HG02885 (cell line): ENCODE data around the gene TMC4.

Experiments used
- ATAC-seq: cut with Tn5 transposase; IDR thresholded peaks from one replicate; pipeline ENCODE4 v1.9.1; 2021; ENCODE audit warnings: mild to moderate bottlenecking; ENCODE audit not compliant: unreplicated experiment, poor library complexity

Gene TMC4

GRCh38 chr19:54156953-54157352, 16.0 kb downstream of the TMC4 start:
- ATAC-seq: no peak

- no peak for ATAC-seq
These were observed 16.5 kb downstream of the TMC4 start for GRCh38 chr19:54156490-54156889.

DNA sequence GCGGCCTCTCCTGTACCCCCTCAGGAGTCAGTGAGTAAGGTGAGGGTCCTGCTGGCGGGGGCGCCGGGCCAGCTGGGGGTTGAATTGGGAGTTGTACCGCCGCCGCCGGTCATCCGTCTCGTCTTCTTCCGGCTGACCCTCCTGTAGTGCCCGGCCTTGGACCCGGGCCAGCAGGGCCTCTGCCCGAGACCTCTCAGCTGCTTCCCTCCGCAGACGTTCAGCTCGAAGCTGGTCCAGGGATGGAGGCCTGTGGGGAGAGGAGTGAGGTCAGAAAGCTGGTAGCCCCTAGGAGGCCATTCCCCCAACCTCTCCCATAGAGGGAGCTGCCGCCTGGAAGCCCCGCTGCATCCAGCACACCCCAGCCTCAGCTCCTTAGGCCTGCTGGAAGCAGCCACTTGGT, 17.3 kb downstream of the TMC4 start:
- no peak for ATAC-seq

DNA sequence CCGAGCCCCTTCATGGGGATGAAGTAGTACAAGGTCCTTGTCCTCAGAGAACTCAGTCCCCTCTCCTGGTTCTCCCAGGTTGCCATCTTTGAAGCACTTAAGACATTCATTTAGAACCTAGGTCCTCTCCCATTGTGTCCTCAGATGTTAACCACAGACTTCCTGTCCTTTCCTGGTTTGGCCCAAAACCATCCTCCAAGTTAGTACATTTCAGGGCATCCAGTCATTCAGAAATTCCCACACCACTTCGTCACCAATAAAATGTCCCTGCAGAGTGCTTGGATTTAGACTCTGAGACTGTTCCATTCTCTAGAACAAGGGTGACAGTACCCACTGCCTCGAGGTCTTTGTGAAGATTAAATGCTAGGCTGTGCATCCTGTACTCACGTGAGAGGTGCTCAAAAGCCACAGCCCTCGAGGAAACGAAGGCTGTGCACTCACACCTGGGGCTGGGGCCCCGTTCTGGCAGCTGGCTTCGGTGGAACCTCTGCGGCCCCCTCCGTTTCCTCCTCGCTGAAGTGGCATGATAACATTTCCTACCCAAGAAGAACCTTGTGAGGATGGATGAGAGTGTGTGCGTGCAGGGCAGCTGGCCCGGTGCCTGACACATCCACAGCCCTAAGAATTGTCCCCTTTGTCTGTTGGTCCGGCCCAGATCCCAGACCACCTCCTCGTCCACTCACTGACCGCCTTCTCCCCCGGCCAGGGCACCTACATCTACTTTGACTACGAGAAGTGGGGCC, 18.2 kb downstream of the TMC4 start:
- no peak for ATAC-seq

GRCh38 chr19:54153731-54154326, 19.1 kb downstream of the TMC4 start:
- ATAC-seq: no peak

DNA sequence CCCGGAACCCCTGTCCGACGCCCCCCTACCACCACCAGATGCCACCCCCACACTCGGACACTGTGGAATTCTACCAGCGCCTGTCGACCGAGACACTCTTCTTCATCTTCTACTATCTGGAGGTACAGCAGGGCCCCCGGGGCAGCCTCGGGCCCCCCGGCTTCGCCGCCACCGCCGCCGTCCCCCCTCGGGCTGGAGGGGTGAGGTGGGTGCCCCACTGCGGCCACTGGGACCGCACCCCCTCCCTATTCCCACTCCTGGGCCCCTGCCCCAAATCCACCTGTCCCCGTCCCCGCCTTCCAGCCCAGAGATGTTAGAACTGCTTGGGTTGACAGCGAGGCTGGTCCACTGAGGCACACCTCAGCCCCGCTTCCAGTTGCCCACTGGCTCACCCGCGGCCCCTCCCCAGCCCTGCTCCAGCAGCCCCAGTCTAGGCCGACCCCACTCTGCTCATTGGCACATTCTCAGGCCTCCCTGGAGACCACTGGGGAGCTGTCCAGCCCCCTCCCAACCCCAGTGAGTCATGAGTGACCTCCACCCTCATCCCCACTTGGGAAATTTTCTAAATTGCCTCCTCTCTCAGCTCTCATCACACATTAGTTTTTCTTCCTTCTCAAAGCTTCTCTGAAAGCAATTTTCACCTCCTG, 20.0 kb downstream of the TMC4 start:
- no peak for ATAC-seq

GRCh38 chr19:54152267-54152666, 20.7 kb downstream of the TMC4 start:
- ATAC-seq: no peak

DNA sequence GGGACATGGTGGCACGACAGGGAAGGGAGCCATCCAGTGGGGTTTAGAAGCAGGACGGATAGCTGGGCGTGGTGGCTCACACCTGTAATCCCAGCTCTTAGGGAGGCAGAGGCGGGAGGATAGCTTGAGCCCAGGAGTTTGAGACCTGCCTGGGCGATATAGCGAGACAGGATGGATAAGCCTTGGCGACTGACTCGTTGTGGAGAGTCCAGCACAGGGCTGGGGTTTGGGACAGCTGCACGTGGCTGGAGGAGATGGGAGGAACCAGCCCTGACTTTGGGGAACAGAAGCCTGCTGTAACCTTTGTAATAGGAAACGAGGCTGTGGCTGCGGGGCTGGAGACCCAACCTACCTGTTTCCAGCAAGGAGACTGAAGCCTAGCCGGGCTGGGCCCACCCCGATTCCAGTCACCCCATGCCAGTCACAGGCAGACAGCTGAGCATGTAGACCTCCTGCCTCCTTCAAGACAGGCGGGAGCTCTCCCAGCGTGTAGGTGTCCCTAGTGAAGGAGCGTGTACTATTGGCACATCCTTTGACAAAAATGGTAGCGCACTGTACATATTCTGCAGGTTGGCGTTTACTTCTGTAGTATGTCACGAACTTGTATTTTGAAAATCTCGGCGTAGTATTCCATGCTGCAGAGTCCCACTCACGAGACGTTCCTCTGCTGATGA, 21.5 kb downstream of the TMC4 start:
- no peak for ATAC-seq

DNA sequence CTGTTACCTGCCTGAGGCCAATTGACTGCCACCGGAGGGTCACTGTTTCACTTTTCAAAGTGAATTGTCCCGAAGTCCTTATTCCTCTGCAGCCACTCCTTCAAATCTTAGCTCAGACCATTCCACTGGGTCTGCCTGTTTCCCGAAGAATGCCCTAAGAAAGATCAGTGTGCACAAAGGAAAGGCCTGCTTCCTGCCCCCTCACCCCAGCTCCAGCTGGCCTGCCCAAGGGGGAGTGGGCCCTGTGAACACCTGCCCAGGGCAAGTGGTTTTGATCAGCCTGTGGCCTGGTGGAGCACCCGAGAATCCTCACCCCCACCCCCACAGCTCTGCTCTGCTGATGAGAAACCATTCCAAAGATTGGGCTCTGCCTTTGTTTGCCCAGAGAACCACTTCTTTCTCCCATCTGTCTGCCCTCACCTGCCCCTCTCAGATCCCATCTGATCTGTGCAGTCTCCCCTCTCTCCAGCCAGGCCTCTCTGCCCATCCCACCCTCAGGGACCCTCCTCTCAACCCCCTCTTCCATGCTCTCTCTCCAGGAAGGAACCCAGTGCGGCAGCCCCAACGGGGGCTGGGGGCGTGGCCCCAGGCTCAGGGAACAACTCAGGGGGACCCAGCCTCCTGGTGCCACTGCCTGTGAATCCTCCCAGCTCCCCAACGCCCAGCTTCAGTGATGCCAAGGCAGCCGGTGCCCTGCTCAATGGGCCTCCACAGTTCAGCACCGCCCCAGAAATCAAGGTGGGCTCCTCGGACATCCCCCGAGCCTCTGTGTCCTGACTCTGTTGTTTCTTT, 23.7 kb downstream of the TMC4 start:
- no peak for ATAC-seq

DNA sequence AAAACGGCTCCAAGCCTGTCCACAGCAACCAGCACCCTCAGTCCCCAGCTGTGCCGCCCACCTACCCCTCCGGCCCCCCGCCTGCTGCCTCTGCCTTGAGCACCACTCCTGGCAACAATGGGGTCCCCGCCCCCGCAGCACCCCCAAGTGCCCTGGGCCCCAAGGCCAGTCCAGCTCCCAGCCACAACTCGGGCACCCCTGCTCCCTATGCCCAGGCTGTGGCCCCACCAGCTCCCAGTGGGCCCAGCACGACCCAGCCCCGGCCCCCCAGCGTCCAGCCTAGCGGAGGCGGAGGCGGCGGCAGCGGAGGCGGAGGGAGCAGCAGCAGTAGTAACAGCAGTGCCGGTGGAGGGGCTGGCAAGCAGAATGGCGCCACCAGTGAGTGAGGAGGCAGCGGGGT, 24.8 kb downstream of the TMC4 start:
- ATAC-seq: no peak

- no peak for ATAC-seq
These were observed 25.3 kb downstream of the TMC4 start for GRCh38 chr19:54147676-54148075.

DNA sequence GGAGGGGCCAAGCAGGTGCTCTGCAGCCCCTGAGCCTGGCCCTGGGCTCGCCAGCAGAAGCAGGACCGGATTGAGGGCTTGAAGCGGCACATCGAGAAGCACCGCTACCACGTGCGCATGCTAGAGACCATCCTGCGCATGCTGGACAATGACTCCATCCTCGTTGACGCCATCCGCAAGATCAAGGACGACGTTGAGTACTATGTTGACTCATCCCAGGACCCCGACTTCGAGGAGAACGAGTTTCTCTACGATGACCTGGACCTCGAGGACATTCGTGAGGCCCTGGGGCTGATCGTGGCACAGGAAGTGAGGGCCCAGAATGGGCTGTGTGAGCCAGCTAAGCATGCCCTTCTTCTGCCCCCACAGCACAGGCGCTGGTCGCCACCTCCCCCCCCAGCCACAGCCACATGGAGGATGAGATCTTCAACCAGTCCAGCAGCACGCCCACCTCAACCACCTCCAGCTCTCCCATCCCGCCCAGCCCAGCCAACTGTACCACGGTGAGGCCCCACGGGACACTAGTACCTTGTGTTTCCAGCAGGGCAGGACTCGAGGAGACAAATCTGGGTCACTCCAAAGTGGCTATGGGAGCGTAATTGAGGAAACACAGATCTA, 27.3 kb downstream of the TMC4 start:
- no peak for ATAC-seq

- no peak for ATAC-seq
These were observed 30.7 kb downstream of the TMC4 start for GRCh38 chr19:54142166-54142780.

DNA sequence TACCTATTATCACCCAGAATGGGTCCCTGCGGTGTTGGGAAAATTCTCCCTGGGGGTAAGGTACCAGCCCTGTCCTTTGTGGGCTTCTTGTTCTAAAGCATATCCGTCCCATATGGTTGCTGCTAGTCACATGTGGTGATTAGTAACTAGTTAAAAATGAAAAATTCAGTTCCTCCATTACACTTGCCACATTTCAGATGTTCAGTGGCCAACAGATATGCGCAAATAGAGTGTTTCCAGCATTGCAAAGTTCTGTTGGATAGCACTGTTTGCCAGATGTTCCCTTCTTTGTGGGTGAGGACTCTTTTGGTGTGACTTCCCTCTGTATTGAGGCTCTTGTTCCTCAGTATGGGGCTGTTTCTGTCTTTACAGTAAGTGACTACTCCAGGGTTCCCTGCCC, 31.6 kb downstream of the TMC4 start:
- no peak for ATAC-seq

DNA sequence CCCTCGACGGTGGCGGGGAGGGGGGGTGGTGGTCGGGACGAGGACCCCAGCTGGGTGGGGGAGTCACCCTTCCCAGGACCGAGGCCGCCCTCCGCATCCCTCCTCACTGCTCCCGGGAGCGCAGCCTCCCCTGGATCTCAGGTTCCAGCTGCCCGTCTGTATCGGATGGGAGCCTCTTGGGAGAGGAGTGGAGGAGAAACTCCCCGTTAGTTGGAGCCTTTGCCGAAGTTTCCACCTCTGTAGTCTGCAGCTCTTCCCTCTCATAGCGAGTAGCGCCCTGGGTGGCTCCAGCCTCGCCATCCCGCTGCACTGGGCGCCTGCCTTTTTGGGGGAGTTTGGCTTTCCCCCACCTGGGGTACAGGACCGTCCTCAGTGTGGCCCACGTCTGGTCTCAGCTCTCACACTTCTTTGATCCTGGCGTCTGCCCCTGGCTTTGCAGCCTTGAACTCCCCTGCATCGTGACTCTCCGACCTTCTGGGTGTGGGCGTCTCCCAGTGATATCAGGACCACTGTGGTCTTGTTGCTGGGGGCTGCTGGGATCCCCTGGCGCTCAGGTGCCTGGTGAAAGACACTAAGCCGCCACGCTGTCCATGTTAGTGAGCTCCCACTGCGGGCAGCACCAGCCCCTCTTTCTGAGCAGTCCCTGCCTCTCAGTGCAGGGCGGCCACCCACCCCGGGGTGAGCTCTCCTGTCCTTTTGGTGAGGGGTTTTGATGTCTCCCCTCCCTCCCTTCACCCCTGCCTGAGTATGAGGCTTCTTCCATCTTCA, 34.3 kb downstream of the TMC4 start:
- ATAC-seq: no peak

GRCh38 chr19:54137699-54138488, 35.1 kb downstream of the TMC4 start, which contains the start of gene CNOT3:
TSS of gene CNOT3 (plus strand) at chr19:54137762. CDS start at chr19:54142979, 5,217 bp downstream.
- no peak for ATAC-seq

DNA sequence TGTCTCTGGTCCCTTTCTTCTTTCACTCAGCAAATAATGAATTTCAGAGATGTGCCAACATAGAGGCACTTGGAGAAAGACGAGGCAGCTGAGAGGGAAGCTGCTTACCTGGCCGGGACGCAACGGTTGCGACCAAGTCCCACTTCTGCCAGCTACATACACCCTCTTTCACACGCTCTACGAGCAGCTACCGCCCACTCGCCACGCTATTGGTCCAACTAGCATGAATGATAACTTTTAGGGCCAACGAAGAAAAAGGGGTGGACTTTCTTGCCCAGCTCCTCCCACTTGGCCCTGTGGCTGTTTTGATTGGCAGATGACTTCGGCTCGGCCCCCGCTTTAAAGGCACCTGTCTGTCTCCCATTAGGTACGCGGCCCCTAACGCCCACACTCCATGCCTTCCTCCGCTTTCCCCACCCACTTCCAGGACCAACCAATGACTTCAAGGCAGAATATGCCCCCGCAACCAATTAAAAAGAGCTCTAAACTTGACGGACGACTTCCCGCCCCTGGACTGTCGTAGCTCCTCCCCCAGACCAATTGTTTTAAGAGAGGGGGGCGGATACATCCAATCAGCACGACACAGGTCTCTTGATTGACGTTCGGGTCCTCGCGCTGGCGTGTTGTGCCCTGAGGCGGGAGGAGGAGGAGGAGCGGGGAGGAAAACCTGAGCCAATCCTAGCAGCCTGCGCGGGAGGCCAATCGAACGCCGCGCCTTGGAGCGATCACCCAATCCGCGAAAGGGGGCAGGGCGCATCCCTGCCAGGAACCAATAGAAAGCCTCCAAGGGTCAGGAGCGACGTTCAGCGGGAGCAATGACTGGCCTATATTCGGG, 35.9 kb downstream of the TMC4 start:
- ATAC-seq: peak; percentile 81
